Measurements from ENCODE around the gene PRRC2C.
"Not testable (repeated sequence)": the region's sequence is repeated elsewhere in the genome, so short reads cannot be mapped to it uniquely, and the experiment has no call there.

Gene PRRC2C

GRCh38 chr1:171583591-171584201, 98.4 kb downstream of the PRRC2C start:
- no peak for DNase-seq (ENCODE audit: low read depth)

- no peak for DNase-seq (ENCODE audit: low read depth)
Observed at GRCh38 chr1:171585715-171586114, 100.4 kb downstream of the PRRC2C start.

DNA sequence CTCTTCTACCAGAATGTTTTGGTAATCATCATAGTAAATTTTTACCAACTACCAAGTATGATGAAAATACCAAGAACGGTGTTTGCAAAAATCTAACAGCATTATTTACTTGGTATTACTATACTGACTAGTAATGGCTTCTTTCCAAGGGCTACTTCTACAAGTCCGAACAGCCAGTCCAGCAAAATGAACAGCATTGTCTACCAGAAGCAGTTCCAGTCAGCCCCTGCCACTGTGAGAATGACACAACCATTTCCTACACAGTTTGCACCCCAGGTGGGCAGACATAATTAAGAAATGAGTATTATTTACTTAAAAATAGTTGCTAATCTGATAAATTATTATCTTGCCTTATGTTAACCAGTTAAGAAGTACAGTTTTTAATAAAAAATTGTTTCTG, 102.9 kb downstream of the PRRC2C start:
- no peak for DNase-seq (ENCODE audit: low read depth)

- no peak for DNase-seq (ENCODE audit: low read depth)
Observed at GRCh38 chr1:171590022-171590421, 104.7 kb downstream of the PRRC2C start.

DNA sequence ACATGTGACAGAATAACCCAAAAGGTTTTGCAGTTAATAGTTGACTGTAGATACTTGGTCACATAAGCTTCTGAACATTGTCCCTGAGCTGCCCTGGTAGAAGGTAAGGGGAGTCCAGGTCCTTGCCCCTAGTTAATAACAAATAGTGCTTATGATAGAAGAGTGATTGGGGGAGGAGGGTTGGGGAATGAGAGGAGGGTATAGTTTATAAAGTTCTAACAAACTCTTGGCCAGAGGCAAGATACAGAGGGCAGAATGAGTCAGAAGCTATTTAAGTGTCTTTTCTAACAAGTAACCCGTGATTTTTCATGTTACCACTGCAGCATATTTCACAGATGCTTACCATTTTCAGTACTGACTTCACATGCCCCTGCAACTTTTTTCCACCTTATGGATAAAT, 110.0 kb downstream of the PRRC2C start:
- no peak for DNase-seq (ENCODE audit: low read depth)

DNA sequence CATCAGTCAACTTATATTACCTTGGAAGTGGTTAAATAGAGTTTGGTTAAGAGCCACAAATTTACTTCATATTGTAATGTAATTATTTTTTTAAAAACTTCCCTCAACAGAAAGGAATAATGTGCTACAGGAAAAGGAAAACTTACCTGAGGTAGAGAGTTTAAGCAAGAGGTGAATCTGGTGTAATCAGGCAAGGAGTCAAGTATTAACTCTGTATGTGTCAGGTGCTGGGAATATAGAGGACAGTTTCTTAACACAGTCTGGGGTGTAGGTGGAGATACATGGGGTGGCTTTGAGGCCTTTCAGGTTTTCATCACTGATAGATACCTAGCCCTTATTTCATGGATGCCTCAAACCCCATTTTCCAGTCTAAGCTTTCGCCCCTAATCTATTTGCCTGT, 110.8 kb downstream of the PRRC2C start:
- DNase-seq (ENCODE audit: low read depth) = no peak

GRCh38 chr1:171596705-171597104, 111.4 kb downstream of the PRRC2C start:
- no peak for DNase-seq (ENCODE audit: low read depth)

- no peak for DNase-seq (ENCODE audit: low read depth)
Observed at GRCh38 chr1:171597203-171597602, 111.9 kb downstream of the PRRC2C start.

GRCh38 chr1:171600310-171600709, 115.0 kb downstream of the PRRC2C start:
- not testable (repeated sequence) for DNase-seq (ENCODE audit: low read depth)

DNA sequence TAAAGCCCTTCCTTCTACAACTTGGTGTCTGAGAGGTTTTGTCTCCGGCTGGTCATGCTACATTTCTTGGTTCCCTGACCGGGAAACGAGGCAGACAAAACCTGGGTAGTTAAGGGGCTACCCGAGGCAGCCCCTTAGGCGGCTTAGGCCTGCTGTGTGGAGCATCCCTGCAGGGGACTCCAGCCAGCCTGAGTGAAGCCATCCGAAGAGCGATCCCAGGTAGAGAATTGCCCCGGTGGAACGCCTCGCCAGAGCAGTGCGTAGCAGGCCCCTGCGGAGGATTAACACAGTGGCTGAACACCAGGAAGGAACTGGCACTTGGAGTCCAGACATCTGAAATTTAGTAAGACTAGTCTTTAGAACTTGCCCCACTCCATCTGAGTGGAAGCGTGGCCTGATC, 115.5 kb downstream of the PRRC2C start:
- DNase-seq (ENCODE audit: low read depth) = no peak

DNA sequence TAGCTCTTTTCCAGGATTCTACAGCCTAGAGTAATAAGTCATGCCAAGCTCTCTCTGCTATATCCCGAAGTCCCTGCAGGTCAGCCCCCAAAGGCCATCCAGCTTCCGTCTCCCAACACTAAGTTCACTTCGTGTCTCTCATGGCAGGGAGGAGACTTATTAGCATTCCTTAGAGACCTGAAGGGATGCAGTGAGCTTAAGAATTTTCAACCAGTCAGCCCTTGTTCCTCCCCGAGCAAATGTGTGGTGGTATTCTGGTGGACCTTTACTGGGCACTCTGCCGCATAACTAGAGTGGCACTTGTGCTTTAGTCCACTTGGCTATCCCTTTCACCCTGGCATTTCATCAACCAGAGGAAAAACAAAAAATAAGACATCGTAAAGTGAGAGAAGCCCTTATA, 117.7 kb downstream of the PRRC2C start:
- DNase-seq (ENCODE audit: low read depth) = not testable (repeated sequence)

- DNase-seq (ENCODE audit: low read depth) = no peak
Observed at GRCh38 chr1:171606402-171606941, 121.1 kb downstream of the PRRC2C start.

- no peak for DNase-seq (ENCODE audit: low read depth)
Observed at GRCh38 chr1:171610385-171610784, 125.1 kb downstream of the PRRC2C start.

DNA sequence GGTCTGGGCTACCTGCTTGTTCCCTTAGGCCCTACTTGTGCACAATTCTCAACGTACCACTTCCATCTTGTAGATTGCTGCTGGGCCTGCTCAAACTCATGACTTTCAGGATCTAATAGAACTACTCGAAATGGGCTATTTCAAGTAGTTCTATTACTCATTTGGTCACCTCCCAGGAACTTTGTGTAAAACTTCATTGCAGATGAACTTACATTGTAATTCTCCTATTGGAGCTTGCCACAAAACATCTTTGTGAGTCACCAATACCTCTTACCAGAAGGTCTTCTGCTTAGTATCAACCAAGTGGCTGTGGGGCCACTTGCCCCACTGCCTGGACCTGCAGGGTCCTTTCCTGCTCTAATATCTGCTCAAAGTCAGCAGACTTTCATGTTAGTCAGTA, 126.0 kb downstream of the PRRC2C start:
- no peak for DNase-seq (ENCODE audit: low read depth)

GRCh38 chr1:171613282-171613681, 128.0 kb downstream of the PRRC2C start:
- no peak for DNase-seq (ENCODE audit: low read depth)

DNA sequence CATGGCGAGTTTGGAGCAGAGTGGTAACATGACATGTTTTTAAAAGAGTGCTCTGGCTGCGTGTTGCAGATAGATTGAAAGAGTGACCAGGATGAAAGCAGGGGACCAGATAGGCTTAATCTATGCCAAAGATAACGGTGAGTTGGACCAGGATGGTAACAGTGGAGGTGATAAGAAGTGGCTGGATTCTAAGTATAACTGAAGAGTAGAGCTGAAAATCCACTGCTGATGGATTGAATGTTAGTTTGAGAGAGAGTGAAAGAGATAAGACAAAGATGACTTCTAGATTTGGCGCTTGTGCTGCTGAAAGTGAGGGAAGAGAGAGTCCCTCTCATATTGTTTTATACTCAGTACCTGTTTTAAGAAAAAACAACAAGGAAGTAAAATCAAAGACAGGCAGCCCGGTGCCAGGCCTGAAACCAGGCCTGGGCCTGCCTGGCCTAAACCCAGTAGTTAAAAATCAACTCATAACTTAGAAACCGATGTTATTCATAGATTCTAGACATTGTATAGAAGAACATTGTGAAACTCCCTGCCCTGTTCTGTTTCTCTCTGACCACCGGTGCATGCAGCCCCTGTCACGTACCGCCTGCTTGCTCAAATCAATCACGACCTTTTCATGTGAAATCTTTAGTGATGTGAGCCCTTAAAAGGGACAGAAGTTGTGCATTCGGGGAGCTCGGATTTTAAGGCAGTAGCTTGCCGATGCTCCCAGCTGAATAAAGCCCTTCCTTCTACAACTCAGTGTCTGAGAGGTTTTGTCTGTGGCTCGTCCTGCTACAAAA, 130.0 kb downstream of the PRRC2C start:
- DNase-seq (ENCODE audit: low read depth) = not testable (repeated sequence)

DNA sequence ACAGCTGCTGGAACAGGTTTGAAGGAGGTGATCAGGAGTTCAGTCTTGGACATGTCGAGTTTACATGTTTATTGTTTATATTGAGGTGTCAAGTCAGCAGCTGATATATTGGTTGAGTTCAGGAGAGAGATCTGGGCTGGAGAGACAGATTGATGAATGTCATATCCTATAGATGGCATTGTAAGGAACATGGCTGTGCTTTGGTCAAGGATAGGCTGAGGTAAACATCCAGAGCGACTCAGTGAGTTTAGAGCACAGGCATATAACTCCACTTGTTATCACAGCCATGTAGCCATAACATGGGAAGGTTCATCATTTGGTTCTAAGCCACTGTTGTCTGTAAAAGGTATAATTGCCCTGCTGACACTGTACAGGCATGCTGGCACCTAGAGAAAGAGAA, 131.3 kb downstream of the PRRC2C start:
- no peak for DNase-seq (ENCODE audit: low read depth)

DNA sequence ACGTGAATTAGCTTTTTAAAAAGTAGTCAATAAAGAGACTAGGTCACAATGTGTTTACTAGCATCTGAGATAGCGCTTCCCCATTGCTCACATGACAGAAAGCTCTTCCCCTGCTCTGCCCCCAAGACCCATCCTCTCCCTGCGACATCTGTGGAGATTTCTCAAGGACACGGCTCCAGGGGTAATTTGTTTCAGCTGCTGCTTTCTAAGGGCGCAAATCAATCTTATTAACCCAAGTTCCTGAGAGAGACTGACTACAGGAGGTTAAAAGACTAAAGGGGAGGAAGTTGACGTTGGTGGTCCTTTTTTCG, 136.8 kb downstream of the PRRC2C start, which contains the start of gene MYOCOS:
TSS of gene MYOCOS (plus strand) at position 92 of the 311 bp plus-strand sequence. CDS start 1,641 bp downstream, outside the sequence.
- no peak for DNase-seq (ENCODE audit: low read depth)

DNA sequence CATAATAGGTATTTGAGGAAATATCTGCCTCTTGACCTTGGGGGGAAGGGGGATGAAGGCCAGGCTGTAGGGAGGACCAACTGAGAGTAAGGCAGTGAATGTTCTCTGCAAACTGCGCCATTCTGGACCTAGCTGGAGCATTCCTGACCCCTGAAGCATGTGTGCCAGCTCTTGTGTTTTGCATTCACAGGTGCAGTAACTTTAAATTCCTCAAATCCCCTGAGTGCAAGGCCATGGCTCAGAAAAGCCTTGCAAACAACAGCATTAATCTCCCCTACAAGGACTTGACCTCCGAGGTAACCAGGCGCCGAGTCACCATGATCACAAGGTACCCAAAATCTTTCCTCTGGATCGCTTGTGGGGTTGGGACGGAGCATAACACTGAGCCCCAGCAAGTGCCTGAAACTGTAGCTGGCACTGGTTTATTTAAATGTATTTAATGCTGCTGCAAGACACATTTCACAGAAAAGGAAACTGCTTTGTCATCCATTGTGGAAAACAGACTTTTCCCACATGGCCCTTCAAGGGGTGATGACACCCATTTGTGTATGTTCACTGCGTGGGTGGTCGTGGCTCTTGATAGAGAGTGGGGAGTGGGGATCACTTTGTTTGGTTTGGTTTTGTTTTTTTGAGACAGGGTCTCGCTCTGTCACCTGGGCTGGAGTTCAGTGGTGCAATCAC, 138.5 kb downstream of the PRRC2C start:
- DNase-seq (ENCODE audit: low read depth) = no peak

- DNase-seq (ENCODE audit: low read depth) = no peak
Observed at GRCh38 chr1:171625225-171625624, 139.9 kb downstream of the PRRC2C start.

GRCh38 chr1:171627020-171627419, 141.7 kb downstream of the PRRC2C start:
- DNase-seq (ENCODE audit: low read depth) = no peak

DNA sequence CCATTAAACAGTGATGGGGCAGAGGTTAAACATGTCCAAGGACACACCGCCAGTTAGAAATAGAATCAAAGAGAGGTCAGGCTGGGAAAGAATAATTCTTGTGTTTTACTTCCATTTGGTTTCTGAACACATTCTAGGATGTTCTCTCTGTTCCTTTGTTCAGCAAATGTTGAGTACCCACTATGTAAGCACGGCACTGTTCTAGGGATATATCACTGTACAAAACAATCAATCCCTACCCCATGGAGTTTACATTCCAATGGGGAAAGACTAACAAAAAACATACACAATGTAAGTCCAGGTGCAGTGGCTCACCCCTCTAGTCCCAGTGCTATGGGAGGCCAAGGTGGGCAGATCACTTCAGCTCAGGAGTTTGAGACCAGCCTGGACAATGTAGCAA, 142.9 kb downstream of the PRRC2C start:
- DNase-seq (ENCODE audit: low read depth) = no peak

DNA sequence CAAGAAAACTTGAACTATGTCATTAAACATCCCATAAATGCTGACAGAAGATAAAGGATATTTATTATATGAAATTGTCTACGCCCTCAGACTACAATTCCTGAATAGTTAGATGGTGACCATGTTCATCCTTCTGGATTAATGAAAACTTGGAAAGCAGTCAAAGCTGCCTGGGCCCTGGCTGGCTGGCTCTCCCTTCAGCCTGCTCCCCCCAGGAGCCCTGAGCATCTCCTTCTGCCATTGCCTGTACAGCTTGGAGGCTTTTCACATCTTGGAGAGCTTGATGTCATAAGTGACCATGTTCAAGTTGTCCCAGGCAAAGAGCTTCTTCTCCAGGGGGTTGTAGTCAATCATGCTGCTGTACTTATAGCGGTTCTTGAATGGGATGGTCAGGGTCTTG, 150.3 kb downstream of the PRRC2C start:
- DNase-seq (ENCODE audit: low read depth) = no peak
